H1 (cell line): ENCODE measurements around the gene POU2F2. TPM values are rescaled to one million over a fixed set of nuclear protein-coding genes. Genes with fewer than 3 reads are reported as not detected.

Source experiments
- CTCF ChIA-PET: fragments of 300-600 bp; sonication (Branson Sonifier 250); formaldehyde crosslinking; loops from one replicate; lab custom pipeline; 2021; ENCODE audit not compliant: partially characterized antibody; lab: Charles Lee
- POLR2A ChIA-PET: fragments of 300-600 bp; sonication (Branson Sonifier 250); formaldehyde crosslinking; loops from one replicate; lab custom pipeline; 2021; ENCODE audit warnings: inconsistent platforms; ENCODE audit not compliant: partially characterized antibody; lab: Charles Lee
- DNase-seq, 2 experiments: peaks; one replicate each; pipeline versions ENCODE4 v3.0.0 to v3.0.0-alpha.2; 2010 to 2022; ENCODE audit warnings: low spot score in 2 of 2, low read depth in 1 of 2, mixed read lengths in 1 of 2
- FAIRE-seq: peaks from 2 replicates; lab custom pipeline; 2011; peaks lifted over from hg19 to GRCh38; lab: Jason Lieb, UNC
- H2AFZ ChIP-seq: 2 replicates; pipeline ENCODE4 v1.8.1; 2012; ENCODE audit warnings: low read length, inconsistent platforms
- H2AK5ac ChIP-seq: 2 replicates; pipeline ENCODE4 v1.6.1; 2013; ENCODE audit warnings: low read depth, low read length
- H2BK120ac ChIP-seq: replicated peaks from 2 replicates; pipeline ENCODE3; 2013; ENCODE audit warnings: low read depth, low read length, inconsistent platforms
- H2BK12ac ChIP-seq: 2 replicates; pipeline ENCODE4 v1.6.1; 2013; ENCODE audit warnings: low read depth, low read length
- H2BK15ac ChIP-seq: 2 replicates; pipeline ENCODE4 v1.6.1; 2013; ENCODE audit warnings: low read length
- H2BK20ac ChIP-seq: 2 replicates; pipeline ENCODE4 v1.6.1; 2013; ENCODE audit warnings: low read length
- H2BK5ac ChIP-seq: 2 replicates; pipeline ENCODE4 v1.6.1; 2013; ENCODE audit warnings: low read depth, low read length
- H3K14ac ChIP-seq: 2 replicates; pipeline ENCODE4 v1.6.1; 2013; ENCODE audit warnings: inconsistent platforms; ENCODE audit not compliant: insufficient read length
- H3K18ac ChIP-seq: 2 replicates; pipeline ENCODE4 v1.6.1; 2013; ENCODE audit warnings: low read length; ENCODE audit errors: extremely low read depth
- H3K23ac ChIP-seq: 2 replicates; pipeline ENCODE4 v1.6.1; 2013; ENCODE audit warnings: inconsistent platforms; ENCODE audit not compliant: insufficient read length
- H3K23me2 ChIP-seq: 2 replicates; pipeline ENCODE4 v1.6.1; 2013; ENCODE audit warnings: low read depth, low read length
- H3K27ac ChIP-seq: 2 replicates; pipeline ENCODE4 v1.6.1; 2011; ENCODE audit warnings: low read depth, low read length, inconsistent platforms
- H3K27me3 ChIP-seq, 4 experiments: replicated peaks in 1 of 4; 1 replicate in 1 of 4; 2 replicates in 3 of 4; pipeline versions ENCODE4 v1.6.1 to v1.8.1; 2011 to 2013; ENCODE audit warnings: low read length in 3 of 4, mild to moderate bottlenecking in 3 of 4, inconsistent platforms in 2 of 4, mixed read lengths in 2 of 4, moderate library complexity in 1 of 4; ENCODE audit not compliant: control insufficient read depth in 3 of 4, insufficient read depth in 3 of 4; ENCODE audit errors: extremely low read depth in 1 of 4
- H3K36me3 ChIP-seq, 4 experiments: 2 replicates each; pipeline versions ENCODE4 v1.6.1 to v1.8.1; 2011 to 2013; ENCODE audit warnings: mild to moderate bottlenecking in 4 of 4, low read length in 3 of 4, moderate library complexity in 2 of 4, control low read depth in 1 of 4, inconsistent platforms in 1 of 4; ENCODE audit not compliant: insufficient read depth in 4 of 4, control insufficient read depth in 2 of 4
- H3K4ac ChIP-seq: replicated peaks from 2 replicates; pipeline ENCODE3; 2013; ENCODE audit warnings: low read length, low read depth, mixed read lengths, inconsistent platforms; ENCODE audit not compliant: insufficient read length
- H3K4me1 ChIP-seq, 4 experiments: replicated peaks in 1 of 4; 1 replicate in 1 of 4; 2 replicates in 3 of 4; pipeline versions ENCODE4 v1.6.1 to v1.8.1; 2011 to 2013; ENCODE audit warnings: low read length in 3 of 4, inconsistent platforms in 2 of 4, mixed read lengths in 1 of 4; ENCODE audit not compliant: insufficient read depth in 4 of 4, control insufficient read depth in 3 of 4
- H3K4me2 ChIP-seq, 2 experiments: 2 replicates each; pipeline versions ENCODE4 v1.6.1 to v1.8.1; 2011 to 2013; ENCODE audit warnings: low read depth in 2 of 2, low read length in 2 of 2, control low read depth in 1 of 2, inconsistent platforms in 1 of 2, mild to moderate bottlenecking in 1 of 2; ENCODE audit not compliant: insufficient read depth in 1 of 2
- H3K4me3 ChIP-seq, 4 experiments: fragments of 200-600, 300-600 bp in 1 of 4; sonication (generic), shearing (Covaris generic), sonication (Bioruptor Twin) in 1 of 4; 2 replicates each; pipeline versions ENCODE4 v1.5.1 to v1.8.1; 2011 to 2016; ENCODE audit warnings: low read length in 4 of 4, low read depth in 3 of 4, control low read depth in 2 of 4, inconsistent platforms in 2 of 4, mild to moderate bottlenecking in 2 of 4, mixed read lengths in 1 of 4, moderate library complexity in 1 of 4; ENCODE audit not compliant: insufficient read depth in 2 of 4; ENCODE audit errors: extremely low read depth in 1 of 4
- H3K56ac ChIP-seq: replicated peaks from 2 replicates; pipeline ENCODE3; 2013; ENCODE audit warnings: low read depth, mild to moderate bottlenecking, mixed read lengths, low read length, inconsistent platforms; ENCODE audit not compliant: insufficient read length
- H3K79me1 ChIP-seq: 2 replicates; pipeline ENCODE4 v1.6.1; 2013; ENCODE audit warnings: low read depth, low read length, control low read depth
- H3K79me2 ChIP-seq, 2 experiments: 2 replicates each; pipeline versions ENCODE4 v1.6.1 to v1.8.1; 2012 to 2013; ENCODE audit warnings: low read length in 2 of 2, mild to moderate bottlenecking in 2 of 2, inconsistent platforms in 1 of 2; ENCODE audit not compliant: insufficient read depth in 2 of 2, control insufficient read depth in 1 of 2
- H3K9ac ChIP-seq, 4 experiments: replicated peaks in 1 of 4; 1 replicate in 1 of 4; 2 replicates in 3 of 4; pipeline versions ENCODE4 v1.6.1 to v1.8.1; 2011 to 2013; ENCODE audit warnings: low read depth in 3 of 4, low read length in 3 of 4, control low read depth in 2 of 4, mild to moderate bottlenecking in 2 of 4, moderate library complexity in 2 of 4, inconsistent platforms in 1 of 4; ENCODE audit errors: extremely low read depth in 1 of 4
- H3K9me3 ChIP-seq, 2 experiments: 2 replicates each; pipeline versions ENCODE4 v1.6.1 to v1.8.1; 2012 to 2013; ENCODE audit warnings: mild to moderate bottlenecking in 2 of 2, moderate library complexity in 2 of 2, control low read depth in 1 of 2, inconsistent platforms in 1 of 2, low read depth in 1 of 2, low read length in 1 of 2, mixed read lengths in 1 of 2; ENCODE audit not compliant: insufficient read depth in 2 of 2
- H4K20me1 ChIP-seq, 2 experiments: replicated peaks in 1 of 2; 2 replicates each; pipeline versions ENCODE3 to v1.8.1; 2011 to 2013; ENCODE audit warnings: inconsistent platforms in 2 of 2, low read length in 2 of 2, mild to moderate bottlenecking in 1 of 2; ENCODE audit not compliant: insufficient read depth in 2 of 2, control insufficient read depth in 1 of 2
- H4K5ac ChIP-seq: 2 replicates; pipeline ENCODE4 v1.6.1; 2013; ENCODE audit warnings: low read length, low read depth, mixed read lengths, inconsistent platforms; ENCODE audit not compliant: insufficient read length
- H4K8ac ChIP-seq: 2 replicates; pipeline ENCODE4 v1.8.0; 2013; ENCODE audit warnings: mild to moderate bottlenecking, moderate library complexity, low read length, inconsistent platforms; ENCODE audit not compliant: insufficient read depth; ENCODE audit errors: extremely low read depth
- H4K91ac ChIP-seq: replicated peaks from 2 replicates; pipeline ENCODE3; 2013; ENCODE audit warnings: low read length, mixed read lengths, inconsistent platforms; ENCODE audit not compliant: insufficient read length
- CBX8 ChIP-seq: fragments of 300-800, 300-1000 bp; sonication (generic); IDR thresholded peaks from 2 replicates; pipeline ENCODE4 v1.7.1; 2016; ENCODE audit warnings: low read depth, low read length, borderline replicate concordance
- EGR1 ChIP-seq: IDR thresholded peaks from 2 replicates; pipeline ENCODE4 v1.6.1; 2011; ENCODE audit warnings: low read depth, low read length, borderline replicate concordance
- EZH2 ChIP-seq: fragments of 200-600 bp; sonication (generic); IDR thresholded peaks from 2 replicates; pipeline ENCODE4 v1.7.1; 2012; ENCODE audit warnings: low read depth, mild to moderate bottlenecking, moderate library complexity, low read length, inconsistent platforms; ENCODE audit not compliant: severe bottlenecking
- MAFK ChIP-seq: IDR thresholded peaks from 2 replicates; pipeline ENCODE4 v1.6.1; 2012; ENCODE audit warnings: low read depth, mild to moderate bottlenecking, improper control_type of control experiment, low read length
- WGBS, 2 experiments: shearing (Covaris generic) in 1 of 2; methylation state at CpG; one replicate each; pipeline versions ENCODE4 v1.1.6 to v1.1.7; 2013 to 2015; ENCODE audit warnings: low lambda C conversion rate in 2 of 2, mixed read lengths in 2 of 2, inconsistent platforms in 1 of 2, low coverage in 1 of 2, missing lambda C conversion rate in 1 of 2; ENCODE audit not compliant: insufficient replicate concordance in 2 of 2, insufficient coverage in 1 of 2, insufficient read length in 1 of 2; ENCODE audit errors: extremely low coverage in 1 of 2, missing lambda C conversion rate in 1 of 2; 5-methylcytosine and 5-hydroxymethylcytosine counted together
- polyA plus RNA-seq, 7 experiments: library from polyadenylated mRNA; depleted of rRNA in 3 of 7; stranded (reverse) in 5 of 7; unstranded in 2 of 7; fragments of >200 nt in 5 of 7; fragments of 200-250 nt in 2 of 7; gene quantifications; 1 replicate in 5 of 7; 2 replicates in 1 of 7; 4 replicates in 1 of 7; pipeline versions ENCODE4 v1.2.1 to v1.2.3, GENCODE V29; 2011 to 2013; ENCODE audit warnings: missing spikeins in 2 of 7, mixed read lengths in 2 of 7
- total RNA-seq: library from RNA; stranded (reverse); fragmentation: NEBNext Ultra II Directional; extraction: Animal tissue kit (Norgen Biotek cat#: 25700); gene quantifications from 2 replicates; pipeline ENCODE4 v1.2.1, GENCODE V29; 2021
- TF ChIP-seq, protein P1 (sequence below): IDR thresholded peaks from 2 replicates; pipeline ENCODE4 v1.6.1; 2011; ENCODE audit warnings: low read depth, mild to moderate bottlenecking, low read length; ENCODE audit not compliant: insufficient read depth

Gene POU2F2
- total and polyA plus RNA-seq, 2 of the 8 experiments (the other 6 are each of a cell fraction or from before 2014, with no cell fraction given): 5.0 to 6.1 TPM

DNA sequence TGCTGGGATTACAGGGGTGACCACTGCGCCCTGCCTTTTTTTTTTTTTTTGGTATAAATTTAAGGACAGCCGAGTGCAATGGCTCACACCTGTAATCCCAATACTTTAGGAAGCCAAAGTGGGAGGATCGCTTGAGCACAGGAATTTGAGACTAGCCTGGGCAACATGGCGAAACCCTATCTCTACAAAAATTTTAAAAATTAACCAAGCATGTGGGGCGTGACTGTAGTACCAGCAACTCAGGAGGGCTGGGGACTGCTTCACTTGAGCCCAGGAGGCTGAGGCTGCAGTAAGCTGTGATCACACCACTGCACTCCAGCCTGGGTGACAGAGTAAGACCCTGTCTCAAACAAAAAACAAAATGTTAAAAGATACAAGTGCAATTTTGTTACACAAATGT, 34.8 kb downstream of the POU2F2 start:
- FAIRE-seq (no peak), DNase-seq (no peak)
- no peak overlapping the region for H4K8ac ChIP-seq
- H3K4me2 ChIP-seq: no peak overlapping the region
- no peak overlapping the region for H2AK5ac ChIP-seq
- no peak overlapping the region for H3K4ac ChIP-seq
- H4K5ac ChIP-seq: no peak overlapping the region
- POLR2A ChIA-PET: interaction anchor here (0.7 kb wide), 1 partner anchor 43 kb away, joined by 3 read pairs; no protein-coding TSS in a partner anchor
- no peak overlapping the region for H3K56ac ChIP-seq
- H4K91ac ChIP-seq: no peak overlapping the region
- no peak overlapping the region for H3K18ac ChIP-seq
- no peak overlapping the region for H2BK120ac ChIP-seq
- no peak overlapping the region for H2BK15ac ChIP-seq
- no peaks in the 10 kb centered on the region for H3K79me1 ChIP-seq
- H3K27me3 ChIP-seq: peaks cover 0 to 5% (median 2%) of the 10 kb centered on the region in 4 experiments; a peak in 2 of 7 replicates
- H2BK20ac ChIP-seq: no peak overlapping the region
- H3K9ac ChIP-seq: no peak overlapping the region
- WGBS, 2 experiments: 90% methylated on average over 5 of the region's 5 CpGs; no CpG with 5 or more reads in 1 of the 2 experiments
- no peak overlapping the region for H2BK5ac ChIP-seq
- no peak overlapping the region for H3K23ac ChIP-seq
- H3K4me1 ChIP-seq: peaks cover 0 to 17% (median 5%) of the 10 kb centered on the region in 4 experiments; a peak in 6 of 7 replicates
- no peaks in the 10 kb centered on the region for H3K36me3 ChIP-seq
- H3K9me3 ChIP-seq: no peaks in the 10 kb centered on the region
- no peak overlapping the region for H3K27ac ChIP-seq
- CTCF ChIA-PET: interaction anchor here (0.9 to 4.4 kb wide), 4 partner anchors 11 to 104 kb away, joined by 3 to 33 read pairs (median 6); no protein-coding TSS in a partner anchor
- no peak overlapping the region for H2BK12ac ChIP-seq
- H3K4me3 ChIP-seq: no peak overlapping the region
- peaks cover 0 to 1% of the 10 kb centered on the region in 2 experiments for H4K20me1 ChIP-seq
- H2AFZ ChIP-seq: no peak overlapping the region
- peaks cover 2% of the 10 kb centered on the region; the same call in 1 of the 2 replicates for H3K23me2 ChIP-seq
- no peaks in the 10 kb centered on the region for H3K79me2 ChIP-seq
- H3K14ac ChIP-seq: no peak overlapping the region
- TF ChIP-seq EZH2 (no peak), EGR1 (no peak), CBX8 (no peak), MAFK (no peak)
- TF ChIP-seq, protein P1, sequence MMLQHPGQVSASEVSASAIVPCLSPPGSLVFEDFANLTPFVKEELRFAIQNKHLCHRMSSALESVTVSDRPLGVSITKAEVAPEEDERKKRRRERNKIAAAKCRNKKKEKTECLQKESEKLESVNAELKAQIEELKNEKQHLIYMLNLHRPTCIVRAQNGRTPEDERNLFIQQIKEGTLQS: no peak
